OCI-LY3 (cell line): ENCODE data around the gene SERBP1.
"Not testable (repeated sequence)": the region's sequence is repeated elsewhere in the genome, so short reads cannot be mapped to it uniquely, and the experiment has no call there.

ENCODE experiments used
- EZH2phosphoT487 ChIP-seq: fragments of 200-600 bp; shearing (Covaris generic); IDR thresholded peaks from 2 replicates; pipeline ENCODE4 v1.6.1; 2018; ENCODE audit warnings: antibody characterized with exemption, mixed run types, low read depth
- TF ChIP-seq, protein P1 (sequence below): fragments of 200-600, 300-600 bp; sonication (generic); IDR thresholded peaks from 2 replicates; pipeline ENCODE4 v1.5.1; 2014; ENCODE audit warnings: antibody characterized with exemption, low read length, low read depth

DNA sequence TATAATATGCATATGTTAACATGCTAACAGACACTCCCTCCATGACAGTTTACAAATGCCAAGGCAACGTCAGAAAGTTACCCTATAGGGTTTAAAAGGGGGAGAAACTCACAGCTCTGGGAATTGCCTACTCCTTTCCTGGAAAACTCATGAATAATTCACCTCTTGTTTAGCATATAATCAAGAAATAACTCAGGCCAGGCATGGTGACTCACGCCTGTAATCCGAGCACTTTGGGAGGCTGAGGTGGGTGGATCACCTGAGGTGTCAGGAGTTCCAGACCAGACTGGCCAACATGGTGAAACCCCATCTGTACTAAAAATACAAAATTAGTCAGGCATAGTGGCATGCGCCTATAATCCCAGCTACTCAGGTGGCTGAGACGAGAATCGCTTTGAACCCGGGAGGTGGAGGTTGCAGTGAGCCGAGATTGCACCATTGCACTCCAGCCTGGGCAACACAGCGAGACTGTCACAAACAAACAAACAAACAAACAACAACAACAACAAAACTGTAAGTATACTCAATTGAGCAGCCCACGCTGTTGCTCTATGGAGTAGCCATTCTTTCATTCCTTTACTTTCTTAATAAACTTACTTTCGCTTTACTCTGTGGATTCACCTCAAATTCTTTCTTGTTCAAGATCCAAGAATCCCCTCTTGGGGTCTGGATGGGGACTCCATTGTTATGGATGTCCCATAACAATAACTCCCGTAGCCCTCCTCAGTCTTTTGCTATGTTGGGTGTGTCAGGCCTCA, 30.0 kb downstream of the SERBP1 start:
- TF ChIP-seq, protein P1, sequence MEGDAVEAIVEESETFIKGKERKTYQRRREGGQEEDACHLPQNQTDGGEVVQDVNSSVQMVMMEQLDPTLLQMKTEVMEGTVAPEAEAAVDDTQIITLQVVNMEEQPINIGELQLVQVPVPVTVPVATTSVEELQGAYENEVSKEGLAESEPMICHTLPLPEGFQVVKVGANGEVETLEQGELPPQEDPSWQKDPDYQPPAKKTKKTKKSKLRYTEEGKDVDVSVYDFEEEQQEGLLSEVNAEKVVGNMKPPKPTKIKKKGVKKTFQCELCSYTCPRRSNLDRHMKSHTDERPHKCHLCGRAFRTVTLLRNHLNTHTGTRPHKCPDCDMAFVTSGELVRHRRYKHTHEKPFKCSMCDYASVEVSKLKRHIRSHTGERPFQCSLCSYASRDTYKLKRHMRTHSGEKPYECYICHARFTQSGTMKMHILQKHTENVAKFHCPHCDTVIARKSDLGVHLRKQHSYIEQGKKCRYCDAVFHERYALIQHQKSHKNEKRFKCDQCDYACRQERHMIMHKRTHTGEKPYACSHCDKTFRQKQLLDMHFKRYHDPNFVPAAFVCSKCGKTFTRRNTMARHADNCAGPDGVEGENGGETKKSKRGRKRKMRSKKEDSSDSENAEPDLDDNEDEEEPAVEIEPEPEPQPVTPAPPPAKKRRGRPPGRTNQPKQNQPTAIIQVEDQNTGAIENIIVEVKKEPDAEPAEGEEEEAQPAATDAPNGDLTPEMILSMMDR, result not testable (repeated sequence)
- not testable (repeated sequence) for TF ChIP-seq EZH2phosphoT487
